HG03565 (cell line): ENCODE measurements around the gene AMPD2.
"Not testable (repeated sequence)": the region's sequence is repeated elsewhere in the genome, so short reads cannot be mapped to it uniquely, and the experiment has no call there.

ENCODE experiments used
- ATAC-seq: cut with Tn5 transposase; IDR thresholded peaks from one replicate; pipeline ENCODE4 v1.9.1; 2021; ENCODE audit warnings: mild to moderate bottlenecking, moderate library complexity; ENCODE audit not compliant: unreplicated experiment

The AMPD2 gene

GRCh38 chr1:109649491-109649914 lies 29.9 kb downstream of the AMPD2 start:
- no peak for ATAC-seq

GRCh38 chr1:109650609-109651008 lies 31.0 kb downstream of the AMPD2 start:
- no peak for ATAC-seq

- no peak for ATAC-seq
These were observed 32.8 kb downstream of the AMPD2 start for GRCh38 chr1:109652402-109652801.

- no peak for ATAC-seq
These were observed 33.7 kb downstream of the AMPD2 start for GRCh38 chr1:109653306-109653705.

- ATAC-seq: no peak
These were observed 34.9 kb downstream of the AMPD2 start for GRCh38 chr1:109654519-109654918.

GRCh38 chr1:109655615-109656519 lies 36.2 kb downstream of the AMPD2 start, which contains the start of gene GSTM4:
TSS of gene GSTM4 (plus strand) at chr1:109656099. CDS start at chr1:109656390, 291 bp downstream.
- ATAC-seq: peak; percentile 63

- no peak for ATAC-seq
These were observed 37.8 kb downstream of the AMPD2 start for GRCh38 chr1:109657395-109657794.

GRCh38 chr1:109657970-109658369 lies 38.3 kb downstream of the AMPD2 start:
- ATAC-seq: no peak

- ATAC-seq: no peak
These were observed 39.0 kb downstream of the AMPD2 start for GRCh38 chr1:109658533-109659042.

GRCh38 chr1:109659145-109659544 lies 39.5 kb downstream of the AMPD2 start:
- ATAC-seq: no peak

GRCh38 chr1:109659997-109660690 lies 40.5 kb downstream of the AMPD2 start:
- no peak for ATAC-seq

GRCh38 chr1:109660691-109661026 lies 41.0 kb downstream of the AMPD2 start:
- ATAC-seq: not testable (repeated sequence)

- no peak for ATAC-seq
These were observed 41.8 kb downstream of the AMPD2 start for GRCh38 chr1:109661391-109661790.

GRCh38 chr1:109664671-109665070 lies 45.0 kb downstream of the AMPD2 start:
- no peak for ATAC-seq

- ATAC-seq: peak; percentile 65
These were observed 48.0 kb downstream of the AMPD2 start, which contains the start of gene GSTM2 for GRCh38 chr1:109667452-109668122. TSS of gene GSTM2 (plus strand) at chr1:109668057. CDS start at chr1:109668116, 59 bp downstream.

- ATAC-seq: no peak
These were observed 48.6 kb downstream of the AMPD2 start for GRCh38 chr1:109668123-109668775.

- ATAC-seq: no peak
These were observed 49.8 kb downstream of the AMPD2 start for GRCh38 chr1:109669246-109669948.

- not testable (repeated sequence) for ATAC-seq
These were observed 50.3 kb downstream of the AMPD2 start for GRCh38 chr1:109669949-109670302.

GRCh38 chr1:109671067-109671466 lies 51.4 kb downstream of the AMPD2 start:
- no peak for ATAC-seq

- not testable (repeated sequence) for ATAC-seq
These were observed 54.2 kb downstream of the AMPD2 start for GRCh38 chr1:109673861-109674260.
